H9 (cell line): ENCODE data around the gene SPCS3. TPM values are rescaled to one million over a fixed set of nuclear protein-coding genes. Genes with fewer than 3 reads are reported as not detected.

Experiments
- DNase-seq: peaks from one replicate; pipeline ENCODE4 v3.0.0-alpha.2; 2017
- H2AFZ ChIP-seq: one replicate; pipeline ENCODE4 v1.6.1; 2013; ENCODE audit warnings: mild to moderate bottlenecking, low read length, control low read depth, moderate library complexity
- H2AK5ac ChIP-seq: 2 replicates; pipeline ENCODE4 v1.6.1; 2013; ENCODE audit warnings: low read length, control low read depth, mixed read lengths; ENCODE audit not compliant: insufficient read length
- H2BK120ac ChIP-seq: one replicate; pipeline ENCODE4 v1.6.1; 2013; ENCODE audit warnings: low read depth, mild to moderate bottlenecking, low read length, control low read depth, inconsistent platforms; ENCODE audit not compliant: poor library complexity, severe bottlenecking
- H2BK12ac ChIP-seq: 2 replicates; pipeline ENCODE4 v1.6.1; 2013; ENCODE audit warnings: low read length, control low read depth, mixed read lengths, low read depth; ENCODE audit not compliant: insufficient read length
- H2BK15ac ChIP-seq: 2 replicates; pipeline ENCODE4 v1.6.1; 2013; ENCODE audit warnings: low read depth, low read length, control low read depth
- H2BK20ac ChIP-seq: one replicate; pipeline ENCODE4 v1.6.1; 2013; ENCODE audit warnings: low read depth, mild to moderate bottlenecking, low read length, control low read depth, inconsistent platforms; ENCODE audit not compliant: poor library complexity, severe bottlenecking
- H2BK5ac ChIP-seq: 2 replicates; pipeline ENCODE4 v1.6.1; 2013; ENCODE audit warnings: low read length, control low read depth, mixed read lengths; ENCODE audit not compliant: insufficient read length
- H3K14ac ChIP-seq: 2 replicates; pipeline ENCODE4 v1.6.1; 2013; ENCODE audit warnings: low read length, control low read depth; ENCODE audit not compliant: insufficient read depth
- H3K18ac ChIP-seq: 2 replicates; pipeline ENCODE4 v1.6.1; 2013; ENCODE audit warnings: low read depth, mild to moderate bottlenecking, mixed read lengths, low read length, control low read depth; ENCODE audit not compliant: insufficient read length
- H3K23ac ChIP-seq: 2 replicates; pipeline ENCODE4 v1.6.1; 2013; ENCODE audit warnings: low read length, control low read depth, mixed read lengths, low read depth; ENCODE audit not compliant: insufficient read length
- H3K23me2 ChIP-seq: 2 replicates; pipeline ENCODE4 v1.6.1; 2013; ENCODE audit warnings: low read depth, mild to moderate bottlenecking, mixed read lengths, low read length, control low read depth; ENCODE audit not compliant: insufficient read length, poor library complexity, severe bottlenecking
- H3K27ac ChIP-seq: 2 replicates; pipeline ENCODE4 v1.5.1; 2013; ENCODE audit warnings: low read length, control low read depth, mixed read lengths, low read depth; ENCODE audit not compliant: insufficient read length
- H3K27me3 ChIP-seq: 2 replicates; pipeline ENCODE4 v1.6.1; 2013; ENCODE audit warnings: low read length, control low read depth, inconsistent platforms; ENCODE audit not compliant: insufficient read depth
- H3K4ac ChIP-seq: 2 replicates; pipeline ENCODE4 v1.6.1; 2013; ENCODE audit warnings: low read depth, mild to moderate bottlenecking, control low read depth, inconsistent platforms, low read length, moderate library complexity
- H3K4me1 ChIP-seq: 2 replicates; pipeline ENCODE4 v1.6.1; 2013; ENCODE audit warnings: low read length, control low read depth, inconsistent platforms; ENCODE audit not compliant: insufficient read depth
- H3K4me2 ChIP-seq: 2 replicates; pipeline ENCODE4 v1.6.1; 2013; ENCODE audit warnings: low read length, control low read depth, mixed read lengths; ENCODE audit not compliant: insufficient read length, insufficient read depth
- H3K56ac ChIP-seq: 2 replicates; pipeline ENCODE4 v1.6.1; 2013; ENCODE audit warnings: low read depth, mild to moderate bottlenecking, mixed read lengths, low read length, control low read depth; ENCODE audit not compliant: insufficient read length
- H3K79me1 ChIP-seq: 2 replicates; pipeline ENCODE4 v1.6.1; 2013; ENCODE audit warnings: low read depth, mild to moderate bottlenecking, moderate library complexity, low read length, control low read depth, inconsistent platforms; ENCODE audit not compliant: insufficient read depth, poor library complexity, severe bottlenecking
- H3K79me2 ChIP-seq: 2 replicates; pipeline ENCODE4 v1.6.1; 2013; ENCODE audit warnings: low read length, control low read depth, inconsistent platforms; ENCODE audit not compliant: insufficient read depth
- H3K9ac ChIP-seq: 2 replicates; pipeline ENCODE4 v1.6.1; 2013; ENCODE audit warnings: low read length, control low read depth, mixed read lengths; ENCODE audit not compliant: insufficient read length; ENCODE audit errors: extremely low read depth
- H3K9me3 ChIP-seq: one replicate; pipeline ENCODE4 v1.6.1; 2013; ENCODE audit warnings: low read depth, low read length, inconsistent platforms; ENCODE audit not compliant: control insufficient read depth
- H3T11ph ChIP-seq: one replicate; pipeline ENCODE4 v1.6.1; 2013; ENCODE audit warnings: mild to moderate bottlenecking, low read length, control low read depth, inconsistent platforms
- H4K20me1 ChIP-seq: one replicate; pipeline ENCODE4 v1.6.1; 2013; ENCODE audit not compliant: control insufficient read depth, insufficient read length, insufficient read depth
- H4K5ac ChIP-seq: 2 replicates; pipeline ENCODE4 v1.6.1; 2013; ENCODE audit warnings: low read depth, mild to moderate bottlenecking, mixed read lengths, low read length, control low read depth; ENCODE audit not compliant: insufficient read length
- H4K8ac ChIP-seq: replicated peaks from 2 replicates; pipeline ENCODE4 v1.6.1; 2013; ENCODE audit warnings: low read length, control low read depth, mixed read lengths, low read depth; ENCODE audit not compliant: insufficient read length
- H4K91ac ChIP-seq: 2 replicates; pipeline ENCODE4 v1.6.1; 2013; ENCODE audit warnings: low read depth, mild to moderate bottlenecking, moderate library complexity, mixed read lengths, low read length, control low read depth; ENCODE audit not compliant: insufficient read length
- H3K27ac Mint-ChIP-seq, 3 experiments: 2 replicates in 2 of 3; 3 replicates in 1 of 3; pipeline ENCODE4 v1.8.0; 2020 to 2021; ENCODE audit warnings: mixed read lengths in 3 of 3, mild to moderate bottlenecking in 1 of 3, moderate library complexity in 1 of 3
- H3K27me3 Mint-ChIP-seq: 2 replicates; pipeline ENCODE4 v1.8.0; 2021; ENCODE audit warnings: low read depth, mild to moderate bottlenecking, moderate library complexity, mixed read lengths
- H3K36me3 Mint-ChIP-seq, 3 experiments: 2 replicates in 2 of 3; 3 replicates in 1 of 3; pipeline ENCODE4 v1.8.0; 2020 to 2021; ENCODE audit warnings: low read depth in 3 of 3, mixed read lengths in 3 of 3; ENCODE audit not compliant: insufficient read depth in 1 of 3
- H3K4me1 Mint-ChIP-seq, 2 experiments: 2 replicates each; pipeline ENCODE4 v1.8.0; 2020; ENCODE audit warnings: mixed read lengths in 2 of 2
- H3K4me3 Mint-ChIP-seq, 2 experiments: 2 replicates in 1 of 2; 3 replicates in 1 of 2; pipeline ENCODE4 v1.8.0; 2020 to 2021; ENCODE audit warnings: mild to moderate bottlenecking in 2 of 2, mixed read lengths in 2 of 2, moderate library complexity in 1 of 2
- H3K9me3 Mint-ChIP-seq, 2 experiments: 2 replicates in 1 of 2; 3 replicates in 1 of 2; pipeline ENCODE4 v1.8.0; 2020; ENCODE audit warnings: mild to moderate bottlenecking in 2 of 2, mixed read lengths in 2 of 2, moderate library complexity in 1 of 2
- WGBS: extraction: QIAGEN DNeasy Blood & Tissue Kit; methylation state at CpG from one replicate; pipeline ENCODE4 v1.1.7; 2013; ENCODE audit warnings: missing lambda C conversion rate, low lambda C conversion rate, mixed read lengths; ENCODE audit not compliant: insufficient read length; ENCODE audit errors: extremely low coverage; 5-methylcytosine and 5-hydroxymethylcytosine counted together
- total RNA-seq: library from RNA; stranded (reverse); gene quantifications from 2 replicates; pipeline ENCODE4 v1.2.1, GENCODE V29; 2021
- TF ChIP-seq, protein P1 (sequence below): fragments of 200-600 bp; sonication (generic); conservative IDR thresholded peaks from 3 replicates; pipeline ENCODE4 v1.8.0; 2021; ENCODE audit warnings: antibody characterized with exemption, mild to moderate bottlenecking

Gene SPCS3
- total RNA-seq, 1 experiment from 2014 or later = 113 TPM

GRCh38 chr4:176292920-176293319, 26.8 kb upstream of the SPCS3 start:
- Histone ChIP-seq H2BK15ac (no peak overlapping the region), H3K79me2 (no peaks in the 10 kb centered on the region), H3K79me1 (no peaks in the 10 kb centered on the region), H2BK12ac (peak overlapping the region; percentile 18), H2AK5ac (no peak overlapping the region), H4K5ac (no peak overlapping the region), H3T11ph (no peak overlapping the region), H2BK5ac (no peak overlapping the region), H4K8ac (no peak overlapping the region), H3K14ac (no peak overlapping the region), H3K9me3 (no peaks in the 10 kb centered on the region), H2BK20ac (no peak overlapping the region), H2BK120ac (no peak overlapping the region), H3K18ac (no peak overlapping the region), H4K91ac (no peak overlapping the region), H4K20me1 (no peaks in the 10 kb centered on the region), H3K23me2 (no peaks in the 10 kb centered on the region), H3K56ac (no peak overlapping the region), H3K27ac (no peak overlapping the region), H3K23ac (no peak overlapping the region), H3K27me3 (no peaks in the 10 kb centered on the region), H3K9ac (no peak overlapping the region), H3K4me2 (no peak overlapping the region), H2AFZ (no peak overlapping the region), H3K4ac (no peak overlapping the region), H3K4me1 (no peaks in the 10 kb centered on the region; the same call in 1 of the 2 replicates)
- TF ChIP-seq, protein P1, sequence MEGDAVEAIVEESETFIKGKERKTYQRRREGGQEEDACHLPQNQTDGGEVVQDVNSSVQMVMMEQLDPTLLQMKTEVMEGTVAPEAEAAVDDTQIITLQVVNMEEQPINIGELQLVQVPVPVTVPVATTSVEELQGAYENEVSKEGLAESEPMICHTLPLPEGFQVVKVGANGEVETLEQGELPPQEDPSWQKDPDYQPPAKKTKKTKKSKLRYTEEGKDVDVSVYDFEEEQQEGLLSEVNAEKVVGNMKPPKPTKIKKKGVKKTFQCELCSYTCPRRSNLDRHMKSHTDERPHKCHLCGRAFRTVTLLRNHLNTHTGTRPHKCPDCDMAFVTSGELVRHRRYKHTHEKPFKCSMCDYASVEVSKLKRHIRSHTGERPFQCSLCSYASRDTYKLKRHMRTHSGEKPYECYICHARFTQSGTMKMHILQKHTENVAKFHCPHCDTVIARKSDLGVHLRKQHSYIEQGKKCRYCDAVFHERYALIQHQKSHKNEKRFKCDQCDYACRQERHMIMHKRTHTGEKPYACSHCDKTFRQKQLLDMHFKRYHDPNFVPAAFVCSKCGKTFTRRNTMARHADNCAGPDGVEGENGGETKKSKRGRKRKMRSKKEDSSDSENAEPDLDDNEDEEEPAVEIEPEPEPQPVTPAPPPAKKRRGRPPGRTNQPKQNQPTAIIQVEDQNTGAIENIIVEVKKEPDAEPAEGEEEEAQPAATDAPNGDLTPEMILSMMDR = no peak
- Mint-ChIP-seq H3K27me3 (no peaks in the 10 kb centered on the region), H3K4me3 (no peak overlapping the region), H3K4me1 (peaks cover 17 to 18% of the 10 kb centered on the region in 2 experiments), H3K9me3 (no peaks in the 10 kb centered on the region), H3K27ac (no peak overlapping the region), H3K36me3 (no peaks in the 10 kb centered on the region)
- DNase-seq = no peak
- WGBS = no CpG with 5 or more reads among the region's 1 CpG
